HepG2 (cell line): ENCODE results near the gene AREL1. TPM values are rescaled to one million over a fixed set of nuclear protein-coding genes. Genes with fewer than 3 reads are reported as not detected.

Experiments
- ATAD3A ChIP-seq: sonication (generic); formaldehyde crosslinking; IDR thresholded peaks from 2 replicates; pipeline ENCODE4 v1.4.0; 2020; ENCODE audit warnings: missing genetic modification reagents
- BATF2 ChIP-seq: sonication (generic); formaldehyde crosslinking; IDR thresholded peaks from 2 replicates; pipeline ENCODE4 v1.8.0; 2022; ENCODE audit warnings: mild to moderate bottlenecking, missing genetic modification reagents, moderate library complexity
- FOSL1 ChIP-seq: sonication (generic); formaldehyde crosslinking; IDR thresholded peaks from 2 replicates; pipeline ENCODE4 v1.9.0; 2021; ENCODE audit warnings: missing genetic modification reagents, borderline replicate concordance
- ISL2 ChIP-seq: sonication (generic); formaldehyde crosslinking; IDR thresholded peaks from 2 replicates; pipeline ENCODE4 v1.5.0; 2020; ENCODE audit warnings: missing genetic modification reagents
- KLF9 ChIP-seq: IDR thresholded peaks from 2 replicates; pipeline ENCODE4 v1.6.1; 2016; ENCODE audit warnings: low read depth
- MEF2D ChIP-seq: sonication (generic); formaldehyde crosslinking; IDR thresholded peaks from 2 replicates; pipeline ENCODE4 v1.5.1; 2020; ENCODE audit warnings: mild to moderate bottlenecking, missing genetic modification reagents
- MEIS1 ChIP-seq: sonication (generic); formaldehyde crosslinking; IDR thresholded peaks from 2 replicates; pipeline ENCODE4 v1.9.0; 2021; ENCODE audit warnings: mild to moderate bottlenecking, missing genetic modification reagents, moderate library complexity, borderline replicate concordance
- NAIF1 ChIP-seq: sonication (generic); formaldehyde crosslinking; IDR thresholded peaks from 2 replicates; pipeline ENCODE4 v1.5.0; 2020; ENCODE audit warnings: mild to moderate bottlenecking, missing genetic modification reagents, borderline replicate concordance
- PAF1 ChIP-seq: IDR thresholded peaks from 2 replicates; pipeline ENCODE4 v1.6.1; 2016; ENCODE audit warnings: missing genetic modification reagents, missing compliant biosample characterization
- PRPF4 ChIP-seq: fragments of 200-400 bp; formaldehyde crosslinking; IDR thresholded peaks from 2 replicates; pipeline ENCODE4 v1.6.1; 2016; ENCODE audit warnings: low read length, low read depth; ENCODE audit not compliant: poor library complexity, severe bottlenecking
- SALL1 ChIP-seq: sonication (generic); formaldehyde crosslinking; IDR thresholded peaks from 2 replicates; pipeline ENCODE4 v1.8.0; 2022; ENCODE audit warnings: mild to moderate bottlenecking, missing genetic modification reagents
- TFAP4 ChIP-seq: sonication (generic); IDR thresholded peaks from 2 replicates; pipeline ENCODE4 v1.6.1; 2016; ENCODE audit warnings: low read depth, borderline replicate concordance
- WIZ ChIP-seq: sonication (generic); formaldehyde crosslinking; IDR thresholded peaks from 2 replicates; pipeline ENCODE4 v1.5.1; 2020; ENCODE audit warnings: mild to moderate bottlenecking, missing genetic modification reagents
- ZBTB3 ChIP-seq: sonication (generic); formaldehyde crosslinking; IDR thresholded peaks from 2 replicates; pipeline ENCODE4 v1.4.0; 2020; ENCODE audit warnings: low read depth, mild to moderate bottlenecking, moderate library complexity, missing genetic modification reagents, borderline replicate concordance
- ZMYM4 ChIP-seq: sonication (generic); formaldehyde crosslinking; IDR thresholded peaks from 2 replicates; pipeline ENCODE4 v1.8.1; 2023; ENCODE audit warnings: mild to moderate bottlenecking, missing genetic modification reagents
- ZNF501 ChIP-seq: sonication (generic); formaldehyde crosslinking; IDR thresholded peaks from 2 replicates; pipeline ENCODE4 v1.5.1; 2020; ENCODE audit warnings: mild to moderate bottlenecking, moderate library complexity, missing genetic modification reagents
- ZNF574 ChIP-seq: sonication (generic); formaldehyde crosslinking; IDR thresholded peaks from 2 replicates; pipeline ENCODE4 v1.4.0; 2020; ENCODE audit warnings: missing genetic modification reagents
- ZNF619 ChIP-seq: sonication (generic); formaldehyde crosslinking; IDR thresholded peaks from 2 replicates; pipeline ENCODE4 v1.4.0; 2020; ENCODE audit warnings: mild to moderate bottlenecking, missing genetic modification reagents
- ZNF687 ChIP-seq: sonication (generic); formaldehyde crosslinking; IDR thresholded peaks from 2 replicates; pipeline ENCODE4 v1.5.1; 2020; ENCODE audit warnings: mild to moderate bottlenecking, missing genetic modification reagents, moderate library complexity
- ZNF703 ChIP-seq: sonication (generic); formaldehyde crosslinking; IDR thresholded peaks from 2 replicates; pipeline ENCODE4 v1.5.1; 2020; ENCODE audit warnings: missing genetic modification reagents, mild to moderate bottlenecking, moderate library complexity, borderline replicate concordance
- ZNF775 ChIP-seq: sonication (generic); formaldehyde crosslinking; IDR thresholded peaks from 2 replicates; pipeline ENCODE4 v1.4.0; 2020; ENCODE audit warnings: missing genetic modification reagents, mild to moderate bottlenecking, moderate library complexity, borderline replicate concordance
- polyA plus RNA-seq, 8 experiments: library from polyadenylated mRNA; depleted of rRNA in 3 of 8; stranded (reverse) in 7 of 8; unstranded in 1 of 8; fragments of >200 nt; fragmentation: Illumina TruSeq in 4 of 8; extraction: Trizol in 4 of 8; gene quantifications; 2 replicates each; pipeline versions ENCODE4 v1.2.1 to v1.2.3, GENCODE V29; 2011 to 2016; ENCODE audit warnings: low read depth in 4 of 8, missing spikeins in 1 of 8, mixed read lengths in 1 of 8; ENCODE audit not compliant: insufficient read depth in 1 of 8
- total RNA-seq, 5 experiments: library from RNA; depleted of rRNA; stranded (reverse); fragments of >200 nt; fragmentation: Illumina TruSeq; extraction: Trizol; gene quantifications; 2 replicates each; pipeline ENCODE4 v1.2.3, GENCODE V29; 2016; ENCODE audit warnings: low read depth in 1 of 5

AREL1 gene
- total and polyA plus RNA-seq, 2 of the 13 experiments (the other 11 are each of a cell fraction or from before 2014, with no cell fraction given) = 21.3 to 25.4 TPM

- TF ChIP-seq ZNF703 (CRISPR knock-in tag) (no peak), PRPF4 (no peak), WIZ (CRISPR knock-in tag) (no peak), KLF9 (CRISPR knock-in tag) (no peak), BATF2 (CRISPR knock-in tag) (no peak), ZNF619 (CRISPR knock-in tag) (0 out of 2 replicates have a peak, but pooled peaks have one; percentile 65), ZBTB3 (CRISPR knock-in tag) (no peak), ZNF574 (CRISPR knock-in tag) (peak; percentile 97), ZNF501 (CRISPR knock-in tag) (peak; percentile 83; the same call in 1 of the 2 replicates), FOSL1 (CRISPR knock-in tag) (no peak), TFAP4 (peak; percentile 29; the same call in 1 of the 2 replicates), ZNF687 (CRISPR knock-in tag) (peak; percentile 72), NAIF1 (CRISPR knock-in tag) (no peak), MEF2D (CRISPR knock-in tag) (0 out of 2 replicates have a peak, but pooled peaks have one; percentile 39), ATAD3A (CRISPR knock-in tag) (no peak), ISL2 (0 out of 2 replicates have a peak, but pooled peaks have one; percentile 34), PAF1 (CRISPR knock-in tag) (no peak), SALL1 (CRISPR knock-in tag) (peak; percentile 69; the same call in 1 of the 2 replicates), MEIS1 (no peak), ZMYM4 (CRISPR knock-in tag) (peak; percentile 92), ZNF775 (CRISPR knock-in tag) (0 out of 2 replicates have a peak, but pooled peaks have one; percentile 85)
Measured at GRCh38 chr14:74712499-74713394, at the start of gene AREL1, which contains the start of gene FCF1 (continued).
